GM18526 (cell line): ENCODE measurements around the gene OPRL1.
A peak's percentile ranks its signal among the peaks of the same experiment; 100 is the strongest.

ENCODE experiments used
- POLR2A ChIP-seq: IDR thresholded peaks from 3 replicates; pipeline ENCODE4 v1.6.1; 2011; ENCODE audit not compliant: insufficient read length; ENCODE audit errors: extremely low read depth

OPRL1 gene

DNA sequence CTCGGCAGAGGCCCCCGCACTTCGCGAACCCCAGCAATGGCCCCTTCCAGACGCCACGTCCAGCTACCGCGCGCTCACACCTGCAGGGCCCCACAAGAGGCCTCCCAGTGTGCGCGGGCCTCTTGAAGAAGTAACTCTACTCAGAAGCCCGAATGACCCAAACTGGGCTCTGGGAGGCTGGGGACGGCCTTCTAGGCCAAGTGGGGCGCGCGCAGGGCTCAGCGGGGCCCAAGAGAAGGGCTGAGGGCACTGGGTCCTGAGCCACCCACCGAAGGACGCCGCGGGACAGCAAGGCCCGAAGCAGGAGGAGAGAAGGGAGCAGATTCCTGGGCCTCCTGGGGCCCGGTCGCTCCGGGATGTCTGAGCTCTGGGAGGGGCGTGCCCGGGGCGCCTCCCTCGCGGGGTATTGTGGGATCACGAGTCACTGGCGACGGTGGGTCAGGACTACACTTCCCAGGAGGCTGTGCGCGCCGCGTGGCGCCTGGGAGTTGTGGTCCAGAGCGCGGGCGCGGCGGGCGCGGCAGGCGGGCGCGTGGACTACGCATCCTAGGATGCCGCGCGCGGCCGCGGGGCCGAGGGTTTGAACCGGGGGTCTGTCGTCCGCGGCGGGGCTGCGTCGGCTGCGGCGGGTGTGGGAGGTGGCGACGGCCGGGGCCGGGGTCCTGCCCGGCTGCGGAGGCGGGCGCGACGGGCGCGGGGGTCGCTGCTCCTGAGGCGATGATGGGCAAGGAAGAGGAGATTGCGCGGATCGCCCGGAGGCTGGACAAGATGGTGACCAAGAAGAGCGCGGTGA lies 17.1 kb upstream of the OPRL1 start, which contains the start of gene TCEA2:
Gene TCEA2 (plus strand): TSS at position 603 of the 793 bp plus-strand sequence. CDS start 115 bp downstream, at position 718.
- TF ChIP-seq POLR2A: peak; percentile 63

DNA sequence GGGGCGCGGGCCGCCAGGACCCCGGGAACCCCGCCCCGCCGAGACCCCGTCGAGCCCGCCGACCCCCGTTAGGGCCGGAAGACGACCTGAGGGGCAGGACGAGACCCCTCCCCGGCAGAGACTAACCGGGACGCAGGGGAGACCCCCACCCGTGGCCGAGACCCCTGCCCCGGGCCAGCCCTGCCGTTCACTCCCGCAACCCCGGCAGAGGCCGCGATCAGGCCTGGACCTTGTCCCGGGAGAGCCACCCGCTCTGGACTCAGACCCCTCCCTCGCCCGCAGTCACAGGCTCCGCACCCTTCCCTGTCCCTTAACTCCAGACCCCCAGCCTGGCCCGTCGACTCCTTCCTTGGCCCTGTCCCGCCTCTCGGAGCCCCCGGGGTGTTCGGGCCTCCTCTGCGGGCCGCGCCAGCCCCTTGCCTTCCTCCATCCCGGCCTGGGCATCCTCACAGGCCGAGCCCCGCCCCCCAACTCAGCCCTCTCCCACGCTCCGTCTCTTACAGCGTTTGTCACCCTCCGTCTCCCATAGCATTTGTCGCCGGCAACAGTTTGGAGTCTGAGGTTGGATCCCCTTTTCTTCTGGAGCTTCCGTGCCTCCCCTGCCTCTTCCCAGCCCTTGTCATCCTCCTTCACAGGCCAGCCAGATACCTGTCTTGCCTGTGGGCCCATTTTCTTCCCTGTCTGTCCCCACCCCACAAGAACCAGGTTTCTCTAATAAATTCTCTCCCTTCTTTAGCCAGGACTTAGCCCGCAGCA lies 16.3 kb upstream of the OPRL1 start:
- TF ChIP-seq POLR2A: no peak

DNA sequence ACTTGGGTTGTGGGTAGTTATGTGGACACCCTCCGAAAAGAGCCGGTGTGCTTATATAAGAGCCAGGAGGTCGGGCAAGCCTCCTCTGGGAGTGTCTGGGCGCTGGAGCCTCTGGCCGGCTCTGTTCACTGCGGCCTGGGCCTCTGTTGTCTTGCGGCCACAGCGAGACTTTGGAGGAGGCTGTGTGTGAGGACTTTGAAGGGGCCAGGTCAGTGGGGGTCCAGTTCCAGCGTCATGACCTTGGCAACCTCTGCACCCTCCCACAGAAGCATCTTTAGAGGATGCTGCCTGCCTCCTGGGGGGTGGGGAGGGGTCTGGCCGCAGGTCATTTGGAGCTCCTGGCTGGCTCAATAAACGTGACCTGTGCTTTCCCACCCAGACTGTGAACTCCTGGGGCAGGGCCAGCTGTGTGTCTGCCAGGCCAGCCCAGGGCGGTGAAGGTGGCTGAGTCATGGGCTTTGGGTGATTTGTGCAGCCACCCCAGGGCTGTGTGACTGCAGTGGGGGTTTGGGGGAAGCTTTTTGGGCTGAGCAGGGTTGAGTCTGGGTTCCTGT lies 15.7 kb upstream of the OPRL1 start:
- no peak for TF ChIP-seq POLR2A

DNA sequence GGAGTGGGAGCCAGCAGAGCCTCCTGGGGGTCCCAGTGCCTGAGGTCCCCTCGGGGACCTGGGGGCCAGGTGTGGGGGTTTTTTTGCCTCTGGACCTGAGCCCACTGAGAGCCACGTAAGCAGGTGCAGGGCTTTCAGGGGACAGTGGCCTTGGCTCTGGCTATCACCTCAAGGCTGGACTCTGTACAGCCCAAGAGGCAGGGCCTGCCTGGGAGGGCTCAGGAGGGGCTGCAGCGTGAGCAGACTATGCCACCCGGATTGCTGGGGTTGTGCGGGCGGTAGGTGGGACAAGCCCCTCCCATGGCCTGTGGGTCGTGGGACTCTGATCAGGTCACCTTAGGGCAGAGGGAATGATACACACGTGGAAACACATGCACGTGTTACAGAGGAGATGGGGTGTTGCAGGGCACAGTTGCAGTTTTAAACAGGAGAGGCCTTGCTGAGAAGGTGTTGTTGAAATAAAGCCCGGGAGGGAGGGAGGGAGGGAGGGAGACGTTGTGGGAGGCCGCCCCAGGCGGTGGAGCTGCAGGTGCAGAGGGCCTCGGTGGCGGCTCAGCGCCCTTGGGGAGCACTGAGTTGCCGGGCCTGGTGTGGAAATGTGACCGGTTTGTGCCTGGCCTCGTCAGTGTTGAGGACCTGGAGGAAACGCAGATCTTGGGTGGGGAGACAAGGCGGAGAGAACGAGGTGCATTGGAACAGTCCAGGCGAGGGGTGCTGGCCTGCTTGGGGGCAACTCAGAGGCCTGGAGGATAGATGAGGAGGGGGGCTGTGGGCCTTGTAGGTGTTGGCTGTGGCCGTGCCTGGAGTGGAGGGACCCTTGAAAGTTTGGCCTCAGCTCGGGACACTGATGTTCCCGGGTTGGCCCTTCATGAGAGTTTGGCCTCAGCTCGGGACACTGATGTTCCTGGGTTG lies 14.6 kb upstream of the OPRL1 start:
- TF ChIP-seq POLR2A: no peak

DNA sequence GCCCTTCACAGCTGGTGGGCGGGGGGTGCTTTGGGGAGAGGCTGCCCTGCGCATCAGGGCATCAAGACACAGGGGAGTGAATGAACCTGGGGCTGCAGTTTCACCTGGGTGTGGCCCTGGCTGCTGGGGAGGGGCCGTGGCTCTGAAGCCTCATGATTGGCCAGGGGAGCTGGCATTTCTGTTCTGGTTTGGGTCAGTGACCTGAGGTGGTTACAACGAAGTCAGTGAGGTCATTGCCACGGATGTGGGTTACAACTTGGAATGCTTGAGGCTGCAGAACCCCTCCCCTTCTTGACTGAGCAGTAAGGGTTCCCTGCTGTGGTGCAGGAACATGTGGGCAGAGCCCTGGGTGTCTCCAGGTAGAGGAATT lies 13.9 kb upstream of the OPRL1 start:
- peak; percentile 41 for TF ChIP-seq POLR2A

DNA sequence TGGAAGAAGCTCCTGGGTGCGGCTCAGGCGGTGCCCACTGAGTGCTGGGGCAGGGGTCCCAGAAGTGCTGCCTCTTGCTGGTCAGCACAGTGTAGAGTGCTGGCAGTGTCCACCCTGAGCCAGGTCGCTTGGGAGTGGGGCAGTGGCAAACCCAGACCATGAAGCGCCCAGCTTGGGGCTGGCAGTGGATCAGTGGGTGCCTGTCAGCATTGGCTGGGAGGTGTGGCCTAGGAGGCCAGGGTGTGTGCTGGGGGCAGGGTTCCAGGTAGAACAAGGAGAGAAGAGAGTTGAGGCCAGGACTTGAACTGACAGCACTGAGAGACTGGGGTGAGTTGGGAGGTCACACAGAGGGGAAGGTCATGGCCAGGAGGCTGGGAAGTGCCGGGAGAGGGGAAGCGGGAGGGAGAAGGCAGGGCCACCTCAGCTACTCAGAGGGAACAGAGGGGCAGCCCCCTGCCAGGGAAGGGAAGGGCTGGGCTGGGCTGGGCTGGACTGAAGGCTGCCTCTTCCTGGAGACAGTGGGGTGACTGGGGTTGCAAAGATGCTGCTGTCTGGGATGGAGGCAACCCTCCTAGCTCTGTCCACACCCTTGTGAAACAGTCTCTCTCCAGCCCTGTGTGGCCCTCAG lies 12.8 kb upstream of the OPRL1 start:
- no peak for TF ChIP-seq POLR2A

DNA sequence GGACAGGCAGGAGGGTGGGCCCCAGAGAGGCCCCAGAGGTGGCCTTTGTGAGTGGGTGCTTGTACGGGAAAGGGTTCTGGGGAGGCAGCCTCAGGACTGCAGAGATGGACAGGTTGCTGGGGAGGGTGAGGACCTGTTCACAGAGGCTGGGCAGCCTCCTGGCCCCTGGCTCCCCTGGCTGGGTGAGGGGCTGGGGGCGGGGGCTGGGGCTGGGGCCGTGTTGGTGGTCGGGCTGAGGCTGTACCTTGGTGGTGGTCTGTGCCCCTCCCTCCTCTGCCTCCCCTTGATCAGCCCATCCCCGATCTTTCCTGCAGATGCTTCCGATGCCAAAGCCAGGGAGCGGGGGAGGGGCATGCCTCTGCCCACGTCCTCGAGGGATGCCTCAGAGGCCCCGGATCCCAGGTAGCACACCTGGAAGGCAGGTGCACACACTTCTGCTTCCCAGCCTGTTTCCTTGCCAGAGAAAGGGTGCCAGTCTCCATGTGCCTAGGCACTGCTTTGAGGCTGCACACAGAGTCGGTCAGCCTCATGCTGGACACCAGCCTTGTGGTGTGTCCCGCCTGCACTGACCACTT lies 12.1 kb upstream of the OPRL1 start:
- no peak for TF ChIP-seq POLR2A

DNA sequence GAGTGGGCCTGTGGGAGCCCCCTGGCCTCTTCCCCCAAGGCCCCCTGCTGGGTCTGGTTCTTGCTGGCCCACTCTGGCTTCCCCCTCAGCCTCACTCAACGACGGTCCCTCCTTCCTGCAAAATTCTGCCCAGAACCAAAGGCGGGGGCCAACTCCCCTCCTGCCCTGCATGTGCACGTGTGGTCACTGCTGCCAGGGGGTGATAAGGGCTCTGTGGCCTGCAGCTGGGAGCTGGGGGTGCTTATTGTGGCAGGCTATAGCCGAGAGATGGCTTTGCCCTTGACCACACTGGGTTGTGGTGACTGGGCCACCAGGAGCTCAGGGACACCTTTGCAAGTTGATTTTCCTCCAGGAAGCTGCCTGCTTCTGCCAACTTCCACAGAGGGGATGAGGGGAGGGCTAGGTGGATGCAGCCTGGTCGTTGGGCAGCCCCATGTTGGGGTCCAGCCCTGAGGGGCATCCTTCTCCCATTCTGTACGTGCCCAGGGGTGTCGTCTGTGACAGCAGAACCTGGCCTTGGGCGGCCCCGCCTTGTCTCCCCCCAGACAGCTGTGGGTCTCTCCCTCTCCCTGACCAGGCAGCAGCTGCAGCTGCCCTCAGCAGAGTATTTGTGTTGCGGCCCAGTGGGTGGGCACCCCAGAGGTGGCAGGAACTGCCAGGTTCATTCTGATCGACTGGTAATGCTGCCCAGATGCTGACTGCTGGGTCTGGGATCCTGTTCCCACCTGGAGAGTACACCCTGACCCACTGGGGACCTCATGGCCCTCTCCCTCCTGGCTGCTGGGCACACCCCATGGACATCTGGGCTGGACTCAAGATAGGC lies 11.3 kb upstream of the OPRL1 start:
- TF ChIP-seq POLR2A: no peak

DNA sequence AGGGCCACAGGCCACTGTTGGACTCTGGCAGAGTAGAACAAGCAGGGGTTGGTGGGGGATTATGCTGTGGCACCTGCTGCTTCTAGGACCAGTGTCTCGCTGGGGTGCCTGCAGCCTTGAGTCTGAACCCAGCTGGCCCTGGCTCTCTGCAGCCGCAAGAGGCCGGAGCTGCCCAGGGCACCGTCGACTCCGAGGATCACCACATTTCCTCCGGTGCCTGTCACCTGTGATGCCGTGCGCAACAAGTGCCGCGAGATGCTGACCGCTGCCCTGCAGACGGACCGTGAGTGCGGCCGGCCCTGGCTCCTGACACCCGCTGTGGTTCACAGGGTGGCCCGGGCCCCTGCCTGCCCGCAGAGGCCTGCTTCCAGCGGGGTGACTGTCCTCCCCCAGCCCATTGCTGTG lies 10.7 kb upstream of the OPRL1 start:
- TF ChIP-seq POLR2A: no peak

DNA sequence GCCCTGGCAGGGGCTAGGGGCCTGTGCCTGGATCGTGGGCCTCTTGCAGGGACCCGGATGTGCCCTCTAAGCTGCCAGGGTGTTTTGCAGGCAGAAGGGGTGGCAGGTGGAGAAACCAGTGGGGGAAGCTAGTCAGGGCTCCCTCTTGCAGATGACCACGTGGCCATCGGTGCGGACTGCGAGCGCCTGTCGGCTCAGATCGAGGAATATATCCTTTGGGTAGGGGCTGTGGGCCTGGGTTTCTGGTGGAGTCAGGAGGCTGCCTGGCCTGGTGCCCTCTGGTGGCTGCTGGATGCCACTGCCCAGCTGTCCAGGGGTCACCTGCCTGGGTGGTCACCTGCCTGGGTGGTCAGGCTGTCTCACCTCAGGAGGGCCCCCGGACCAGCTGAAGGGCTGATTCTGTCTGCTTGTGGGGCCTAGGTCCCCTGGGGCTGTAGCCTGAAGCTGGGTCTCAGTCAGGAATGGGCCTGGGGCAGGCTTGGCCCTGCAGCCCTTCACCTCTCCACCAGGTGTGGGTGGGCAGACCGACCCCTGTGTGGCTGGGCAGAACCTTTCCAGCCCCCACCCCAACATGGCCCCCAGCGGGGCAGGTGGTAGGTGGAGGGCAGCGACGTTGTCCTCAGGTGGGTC lies 10.2 kb upstream of the OPRL1 start:
- no peak for TF ChIP-seq POLR2A

DNA sequence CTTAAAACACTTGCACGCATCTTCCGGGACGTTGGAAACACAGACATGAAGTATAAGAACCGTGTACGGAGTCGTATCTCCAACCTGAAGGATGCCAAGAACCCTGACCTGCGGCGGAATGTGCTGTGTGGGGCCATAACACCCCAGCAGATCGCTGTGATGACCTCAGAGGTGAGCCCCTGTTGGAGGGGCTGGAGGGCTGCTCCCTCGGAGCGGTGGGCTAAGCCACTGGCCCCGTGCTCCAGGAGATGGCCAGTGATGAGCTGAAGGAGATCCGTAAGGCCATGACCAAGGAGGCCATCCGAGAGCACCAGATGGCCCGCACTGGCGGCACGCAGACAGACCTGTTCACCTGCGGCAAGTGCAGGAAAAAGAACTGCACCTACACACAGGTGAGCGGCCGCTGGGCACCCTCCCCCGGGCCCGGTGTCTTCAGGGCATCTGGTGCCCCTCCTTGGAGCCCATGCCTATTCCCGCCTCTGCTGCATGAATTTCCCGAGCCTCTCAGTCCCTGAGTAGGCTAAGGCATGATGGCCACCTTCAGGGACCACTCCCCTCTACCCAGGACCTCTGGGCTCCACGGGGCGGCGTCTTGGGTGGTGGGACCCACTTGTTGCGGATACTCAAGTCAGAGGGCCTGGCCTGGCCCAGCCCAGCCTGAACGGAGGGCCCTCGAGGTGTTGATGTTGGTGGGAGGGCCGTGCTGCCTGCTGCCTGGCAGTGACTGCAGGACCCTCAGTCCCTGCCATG lies 9.5 kb upstream of the OPRL1 start:
- TF ChIP-seq POLR2A: no peak
